Endothelial cell of umbilical vein (primary cell): ENCODE measurements around the gene DDX54. TPM values are rescaled to one million over a fixed set of nuclear protein-coding genes. Genes with fewer than 3 reads are reported as not detected.

Source experiments
- BruUV-seq: library from RNA; stranded (reverse); fragments of 400-500 nt; replicated peaks from 2 replicates; lab custom pipeline; 2021; lab: Mats Ljungman, UMichigan
- CTCF ChIA-PET: fragments of 300-600, 350-600 bp; sonication (Branson Sonifier 250); formaldehyde crosslinking; loops from one replicate; lab custom pipeline; 2021; ENCODE audit warnings: antibody characterized with exemption, inconsistent platforms; lab: Charles Lee
- POLR2A ChIA-PET: fragments of 300-600, 350-600 bp; sonication (Branson Sonifier 250); formaldehyde crosslinking; loops from one replicate; lab custom pipeline; 2021; ENCODE audit warnings: antibody characterized with exemption, inconsistent platforms; lab: Charles Lee
- DNase-seq: peaks from one replicate; pipeline ENCODE4 v3.0.0-alpha.2; 2011; ENCODE audit warnings: low read depth, low spot score
- FAIRE-seq: peaks from 2 replicates; lab custom pipeline; 2011; peaks lifted over from hg19 to GRCh38; lab: Jason Lieb, UNC
- H2AFZ ChIP-seq: 2 replicates; pipeline ENCODE4 v1.6.0; 2012; ENCODE audit warnings: low read depth, low read length, control low read depth, inconsistent platforms
- H3K27ac ChIP-seq: 2 replicates; pipeline ENCODE4 v1.5.1; 2011; ENCODE audit warnings: low read depth, mild to moderate bottlenecking, control low read depth, low read length, moderate library complexity; ENCODE audit not compliant: insufficient read depth
- H3K27me3 ChIP-seq, 2 experiments: 2 replicates each; pipeline versions ENCODE4 v1.6.0 to v1.6.1; 2011; ENCODE audit warnings: low read length in 2 of 2, mixed read lengths in 1 of 2; ENCODE audit not compliant: control insufficient read depth in 2 of 2, insufficient read depth in 2 of 2
- H3K36me3 ChIP-seq, 2 experiments: 2 replicates in 1 of 2; 3 replicates in 1 of 2; pipeline ENCODE4 v1.5.1; 2011; ENCODE audit warnings: low read length in 2 of 2, mild to moderate bottlenecking in 1 of 2, moderate library complexity in 1 of 2; ENCODE audit not compliant: control insufficient read depth in 2 of 2, insufficient read depth in 2 of 2; ENCODE audit errors: extremely low read depth in 1 of 2
- H3K4me1 ChIP-seq: 3 replicates; pipeline ENCODE4 v1.5.1; 2011; ENCODE audit warnings: mild to moderate bottlenecking, low read length; ENCODE audit not compliant: control insufficient read depth, insufficient read depth; ENCODE audit errors: extremely low read depth
- H3K4me2 ChIP-seq: 2 replicates; pipeline ENCODE4 v1.6.1; 2011; ENCODE audit warnings: low read length, control low read depth, mixed read lengths; ENCODE audit not compliant: insufficient read depth
- H3K4me3 ChIP-seq, 3 experiments: fragments of 200-600 bp in 1 of 3; sonication (generic), shearing (Covaris generic) in 1 of 3; replicated peaks in 1 of 3; 2 replicates each; pipeline ENCODE4 v1.5.1; 2011 to 2016; ENCODE audit warnings: control low read depth in 3 of 3, low read length in 3 of 3, mild to moderate bottlenecking in 2 of 3, inconsistent platforms in 1 of 3, low read depth in 1 of 3, moderate library complexity in 1 of 3; ENCODE audit not compliant: insufficient read depth in 1 of 3
- H3K79me2 ChIP-seq: 2 replicates; pipeline ENCODE4 v1.6.0; 2012; ENCODE audit warnings: low read length, inconsistent platforms; ENCODE audit not compliant: control insufficient read depth, insufficient read depth
- H3K9ac ChIP-seq: replicated peaks from 2 replicates; pipeline ENCODE3; 2011; ENCODE audit warnings: low read length, control low read depth; ENCODE audit not compliant: insufficient read depth; ENCODE audit errors: extremely low read depth
- H3K9me1 ChIP-seq: replicated peaks from 3 replicates; pipeline ENCODE4 v1.6.0; 2011; ENCODE audit warnings: mild to moderate bottlenecking, low read length; ENCODE audit not compliant: control insufficient read depth, insufficient read depth; ENCODE audit errors: extremely low read depth
- H3K9me3 ChIP-seq: replicated peaks from 2 replicates; pipeline ENCODE4 v1.5.1; 2012; ENCODE audit warnings: low read length, inconsistent platforms; ENCODE audit not compliant: control insufficient read depth, insufficient read depth
- H4K20me1 ChIP-seq: replicated peaks from 2 replicates; pipeline ENCODE3; 2011; ENCODE audit warnings: mild to moderate bottlenecking, low read length; ENCODE audit not compliant: control insufficient read depth, insufficient read depth; ENCODE audit errors: extremely low read depth
- EZH2 ChIP-seq: IDR thresholded peaks from 2 replicates; pipeline ENCODE4 v1.6.1; 2012; ENCODE audit warnings: borderline replicate concordance, low read depth, mild to moderate bottlenecking, moderate library complexity, low read length, inconsistent platforms; ENCODE audit not compliant: severe bottlenecking
- FOS ChIP-seq: IDR thresholded peaks from 2 replicates; pipeline ENCODE4 v1.6.1; 2011; ENCODE audit warnings: mild to moderate bottlenecking, low read length, moderate library complexity, borderline replicate concordance; ENCODE audit not compliant: insufficient read depth
- GATA2 ChIP-seq: IDR thresholded peaks from 2 replicates; pipeline ENCODE4 v1.7.0; 2011; ENCODE audit warnings: low read depth, mild to moderate bottlenecking, moderate library complexity, mixed read lengths, low read length; ENCODE audit not compliant: insufficient read length, insufficient read depth
- JUN ChIP-seq: IDR thresholded peaks from 2 replicates; pipeline ENCODE4 v1.6.1; 2011; ENCODE audit warnings: borderline replicate concordance, low read depth; ENCODE audit not compliant: insufficient read length, insufficient read depth
- MYC ChIP-seq: IDR thresholded peaks from one replicate; pipeline ENCODE4 v1.6.1; 2011; ENCODE audit warnings: mild to moderate bottlenecking, low read depth, low read length
- POLR2A ChIP-seq: IDR thresholded peaks from 2 replicates; pipeline ENCODE4 v1.6.1; 2012; ENCODE audit warnings: low read depth, mild to moderate bottlenecking, control low read depth, low read length
- POLR2AphosphoS5 ChIP-seq: IDR thresholded peaks from 2 replicates; pipeline ENCODE4 v1.6.1; 2012; ENCODE audit warnings: low read depth, mild to moderate bottlenecking, control low read depth, low read length, moderate library complexity; ENCODE audit not compliant: insufficient read depth
- dilution Hi-C: fragments of 300-500 bp; cut with MboI; formaldehyde crosslinking; loops from one replicate; pipeline ENCODE4 v1.15.0; 2019; ENCODE audit warnings: low sequenced_read_pairs; ENCODE audit not compliant: extremely low pct_ligation_motif_present
- intact Hi-C: fragments of 100-400 bp; cut with micrococcal nuclease; formaldehyde crosslinking; loops from one replicate; pipeline ENCODE4 v1.10.0; 2022
- polyA plus RNA-seq, 4 experiments: library from polyadenylated mRNA; depleted of rRNA in 3 of 4; stranded (reverse) in 3 of 4; unstranded in 1 of 4; fragments of >200 nt; gene quantifications; 2 replicates each; pipeline versions ENCODE4 v1.2.1 to v1.2.3, GENCODE V29; 2011 to 2012; ENCODE audit warnings: missing spikeins in 1 of 4
- total RNA-seq: library from RNA; stranded (reverse); gene quantifications from 2 replicates; pipeline ENCODE4 v1.2.3, GENCODE V29; 2021
- TF ChIP-seq, protein P1 (sequence below): IDR thresholded peaks from 2 replicates; pipeline ENCODE4 v1.6.1; 2011; ENCODE audit not compliant: insufficient read depth, insufficient read length
- TF ChIP-seq, protein P2 (sequence below), 2 donors: IDR thresholded peaks; 1 replicate in 1 of 2; 2 replicates in 1 of 2; pipeline ENCODE4 v1.5.1; 2011; ENCODE audit warnings: low read length in 2 of 2, mild to moderate bottlenecking in 2 of 2, moderate library complexity in 2 of 2, control low read depth in 1 of 2, inconsistent platforms in 1 of 2, low read depth in 1 of 2; ENCODE audit not compliant: insufficient read depth in 1 of 2; ENCODE audit errors: extremely low read depth in 1 of 2

The DDX54 gene
- total and polyA plus RNA-seq, 2 donors (not counting 3 experiments of a cell fraction or from before 2014, with no cell fraction given), result 54.1 to 90.0 TPM

DNA sequence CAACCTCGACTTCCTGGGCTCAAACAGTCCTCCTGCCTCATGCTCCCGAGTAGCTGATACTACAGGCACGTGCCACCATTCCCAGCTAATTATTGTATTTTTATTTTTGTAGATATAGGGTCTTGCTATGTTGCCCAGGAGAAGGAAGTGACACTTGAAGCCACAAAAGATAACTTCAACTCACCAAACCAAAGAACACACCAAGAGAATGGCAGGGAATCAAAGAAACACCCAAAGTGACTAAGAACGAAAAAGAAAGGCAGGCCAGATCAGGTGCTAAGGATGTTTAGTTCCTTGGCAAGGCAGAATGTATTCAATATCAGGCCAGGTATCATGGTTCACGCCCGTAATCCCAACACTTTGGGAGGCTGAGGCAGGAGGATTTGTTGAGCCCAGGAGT is 25.9 kb upstream of the DDX54 start:
- FAIRE-seq, result no peak
- ChIA-PET POLR2A (interaction anchor here (1.0 kb wide), 1 partner anchor 12 kb away, joined by 3 read pairs; no protein-coding TSS in a partner anchor), CTCF (interaction anchor here (0.5 kb wide), 1 partner anchor 132 kb away, joined by 3 read pairs; no protein-coding TSS in a partner anchor)

DNA sequence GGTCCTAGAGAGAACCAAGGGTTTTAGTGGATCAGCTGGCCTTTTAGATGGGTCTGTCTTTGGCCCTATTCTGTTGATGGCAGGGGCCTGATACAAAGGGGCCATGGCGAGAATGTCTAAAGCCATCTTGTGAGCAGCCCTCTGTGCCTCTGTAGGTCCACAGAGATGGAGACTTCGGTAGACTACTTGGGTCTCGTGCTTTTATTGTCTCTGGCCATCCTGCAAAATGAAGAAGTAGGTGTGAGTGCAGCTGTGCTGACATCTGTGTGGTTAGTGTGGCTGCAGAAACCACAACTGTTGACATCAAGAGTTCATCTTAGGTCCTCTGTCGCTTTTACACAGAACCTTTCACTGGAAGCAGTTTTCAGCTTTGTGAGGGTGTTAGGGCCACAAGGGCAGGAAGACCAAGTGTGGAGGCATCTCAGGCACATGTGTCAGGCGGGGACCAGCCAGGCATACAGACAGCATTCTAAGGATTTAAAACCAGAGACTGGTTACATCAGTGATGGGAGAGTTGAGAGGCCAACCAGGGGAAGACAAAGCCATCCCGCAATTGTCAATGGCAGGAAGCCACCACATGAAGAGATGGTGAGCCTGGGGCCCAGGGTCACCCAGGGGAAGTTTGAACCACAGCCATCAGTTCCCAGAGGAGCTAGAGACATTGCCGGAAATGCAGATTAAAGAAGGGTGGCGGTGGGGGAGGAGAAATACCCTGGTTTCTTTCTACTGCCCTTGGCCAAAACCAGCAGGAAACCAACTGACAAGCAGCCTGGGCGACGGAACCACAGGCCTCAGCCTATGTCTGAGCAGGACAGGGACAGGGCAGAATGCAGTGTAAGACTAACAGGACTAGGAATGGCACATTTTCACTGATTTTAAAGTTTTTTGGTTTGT is 23.0 kb upstream of the DDX54 start:
- Histone ChIP-seq H3K79me2 (no peaks in the 10 kb centered on the region), H3K9me1 (no peaks in the 10 kb centered on the region), H3K9me3 (no peaks in the 10 kb centered on the region), H4K20me1 (no peaks in the 10 kb centered on the region), H3K4me2 (no peak overlapping the region), H3K4me1 (no peaks in the 10 kb centered on the region), H3K27ac (no peak overlapping the region), H3K36me3 (no peaks in the 10 kb centered on the region), H2AFZ (no peak overlapping the region), H3K27me3 (no peaks in the 10 kb centered on the region), H3K4me3 (no peak overlapping the region), H3K9ac (no peak overlapping the region)
- DNase-seq (no peak), FAIRE-seq (no peak)
- ChIA-PET CTCF (no interaction called here), POLR2A (no interaction called here)
- no TSS peak for BruUV-seq
- intact Hi-C loops, result no loop called here
- TF ChIP-seq JUN (no peak), POLR2A (no peak), MYC (no peak), FOS (no peak), POLR2AphosphoS5 (no peak), GATA2 (no peak), EZH2 (no peak)
- TF ChIP-seq, protein P1, sequence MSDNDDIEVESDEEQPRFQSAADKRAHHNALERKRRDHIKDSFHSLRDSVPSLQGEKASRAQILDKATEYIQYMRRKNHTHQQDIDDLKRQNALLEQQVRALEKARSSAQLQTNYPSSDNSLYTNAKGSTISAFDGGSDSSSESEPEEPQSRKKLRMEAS, result no peak
- TF ChIP-seq, protein P2, sequence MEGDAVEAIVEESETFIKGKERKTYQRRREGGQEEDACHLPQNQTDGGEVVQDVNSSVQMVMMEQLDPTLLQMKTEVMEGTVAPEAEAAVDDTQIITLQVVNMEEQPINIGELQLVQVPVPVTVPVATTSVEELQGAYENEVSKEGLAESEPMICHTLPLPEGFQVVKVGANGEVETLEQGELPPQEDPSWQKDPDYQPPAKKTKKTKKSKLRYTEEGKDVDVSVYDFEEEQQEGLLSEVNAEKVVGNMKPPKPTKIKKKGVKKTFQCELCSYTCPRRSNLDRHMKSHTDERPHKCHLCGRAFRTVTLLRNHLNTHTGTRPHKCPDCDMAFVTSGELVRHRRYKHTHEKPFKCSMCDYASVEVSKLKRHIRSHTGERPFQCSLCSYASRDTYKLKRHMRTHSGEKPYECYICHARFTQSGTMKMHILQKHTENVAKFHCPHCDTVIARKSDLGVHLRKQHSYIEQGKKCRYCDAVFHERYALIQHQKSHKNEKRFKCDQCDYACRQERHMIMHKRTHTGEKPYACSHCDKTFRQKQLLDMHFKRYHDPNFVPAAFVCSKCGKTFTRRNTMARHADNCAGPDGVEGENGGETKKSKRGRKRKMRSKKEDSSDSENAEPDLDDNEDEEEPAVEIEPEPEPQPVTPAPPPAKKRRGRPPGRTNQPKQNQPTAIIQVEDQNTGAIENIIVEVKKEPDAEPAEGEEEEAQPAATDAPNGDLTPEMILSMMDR (IDR thresholded peaks at IDR 0.05; ENCODE audit: extremely low read depth in 1 of 2, insufficient read depth in 1 of 2, low read depth in 1 of 2, low read length in 2 of 2), result no peak
- dilution Hi-C loops, result no loop called here

More for the DNA sequence above, 25.9 kb upstream of the DDX54 start:
- no peaks in the 10 kb centered on the region for H4K20me1 ChIP-seq
- TF ChIP-seq GATA2 (no peak), POLR2A (no peak), EZH2 (no peak), FOS (no peak), JUN (no peak), POLR2AphosphoS5 (no peak)
- TF ChIP-seq, protein P1, result no peak
- no peak overlapping the region for H3K4me2 ChIP-seq
- H3K36me3 ChIP-seq, result no peaks in the 10 kb centered on the region
- no peaks in the 10 kb centered on the region for H3K9me1 ChIP-seq
- H2AFZ ChIP-seq, result no peak overlapping the region
- H3K27me3 ChIP-seq, result no peaks in the 10 kb centered on the region
- no peak overlapping the region for H3K4me3 ChIP-seq
- dilution Hi-C loops, result no loop called here
- no peak overlapping the region for H3K27ac ChIP-seq
- H3K9me3 ChIP-seq, result no peaks in the 10 kb centered on the region
- intact Hi-C loops, result no loop called here
- no peaks in the 10 kb centered on the region for H3K79me2 ChIP-seq
- no peak overlapping the region for H3K9ac ChIP-seq
- H3K4me1 ChIP-seq, result peaks cover 8% of the 10 kb centered on the region
- no peak for DNase-seq
- BruUV-seq, result no TSS peak
